CD4-positive, alpha-beta T cell treated with Interferon gamma for 1 hour (primary cell): ENCODE results near the gene IGF2.

Source experiments
- DNase-seq: peaks from one replicate; pipeline ENCODE4 v3.0.0-alpha.2; 2020

Gene IGF2

DNA sequence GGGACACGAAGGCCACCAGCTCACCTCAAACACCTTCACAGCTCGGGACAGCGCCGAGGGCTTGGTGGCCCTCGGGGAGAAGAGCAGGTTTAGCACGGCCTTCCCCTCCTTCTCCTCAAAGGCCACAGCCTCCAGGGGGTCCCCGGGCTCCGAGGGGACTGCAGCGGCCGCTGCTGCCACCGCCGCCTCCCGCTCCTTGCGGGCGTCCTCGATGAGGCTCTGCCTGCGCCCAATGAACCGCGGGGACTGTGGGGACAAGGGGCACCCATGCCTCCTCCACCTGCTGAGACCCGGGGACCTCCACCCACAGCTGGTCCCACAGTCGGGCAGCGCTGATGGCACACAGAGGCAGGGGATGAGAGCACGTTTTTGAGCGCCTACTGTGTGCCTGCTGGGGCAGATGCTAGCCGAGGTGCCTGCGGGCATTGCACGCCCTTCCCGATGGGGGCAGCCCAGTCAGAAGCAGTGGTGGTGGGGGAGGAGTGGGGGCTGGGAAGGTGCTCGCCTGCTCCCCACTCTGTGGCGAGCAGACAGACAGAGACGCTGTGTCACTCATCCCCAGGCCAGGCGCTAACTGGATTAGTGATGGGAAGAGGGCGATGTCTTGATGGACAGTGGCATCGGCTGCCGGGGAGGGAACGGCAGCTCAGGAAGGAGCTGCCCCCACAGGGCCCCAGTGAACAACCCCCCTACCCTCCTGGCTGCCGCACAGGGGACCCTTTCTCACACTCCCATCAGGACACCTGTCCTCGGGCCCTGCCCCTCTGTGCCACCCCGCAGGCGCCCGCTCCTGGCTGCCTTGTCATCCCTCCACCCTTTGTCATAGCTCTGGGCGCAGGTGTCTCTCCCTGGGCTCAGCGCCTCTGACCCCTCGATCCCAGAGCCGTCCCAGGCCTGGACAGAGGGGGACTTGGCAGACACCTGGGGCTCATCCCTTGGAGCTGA, 30.7 kb upstream of the IGF2 start:
- DNase-seq: no peak

- no peak for DNase-seq
These were observed 29.8 kb upstream of the IGF2 start for GRCh38 chr11:2169005-2169378.

DNA sequence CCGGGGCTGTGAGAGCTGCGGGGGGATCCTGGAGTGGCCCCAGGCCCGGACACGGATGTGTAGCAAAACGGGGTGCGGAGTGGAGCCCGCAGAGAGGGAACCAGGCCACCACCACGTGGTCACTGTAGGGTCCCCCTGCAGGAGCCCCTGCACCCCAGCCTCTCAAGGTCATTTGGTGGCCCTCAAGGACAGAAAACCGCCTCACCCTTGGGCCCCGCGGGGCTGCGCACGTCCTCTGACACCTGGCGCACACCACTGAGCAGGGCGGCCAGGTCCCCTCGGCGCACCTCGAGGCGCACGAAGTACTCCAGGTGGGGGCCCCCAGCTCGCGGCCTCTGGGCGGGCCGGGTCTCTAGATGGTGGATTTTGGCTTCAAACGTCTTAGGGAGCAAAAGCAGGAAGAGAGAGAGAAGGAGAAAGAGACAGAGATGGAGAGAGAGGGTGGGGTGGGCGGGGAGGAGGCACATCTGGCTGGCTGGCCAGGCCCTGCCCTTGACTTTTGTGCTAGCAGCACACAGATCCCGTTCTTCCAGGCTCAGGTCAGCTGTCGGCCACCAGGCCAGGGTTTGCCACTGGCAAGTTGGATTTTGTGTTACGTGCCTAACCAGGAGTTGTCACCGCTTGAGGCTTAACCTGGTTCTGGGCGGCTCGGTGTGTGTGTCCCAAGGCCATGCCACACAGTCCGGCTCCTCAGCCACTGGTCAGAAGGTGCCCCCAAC, 29.3 kb upstream of the IGF2 start:
- no peak for DNase-seq

GRCh38 chr11:2167141-2168045, 28.2 kb upstream of the IGF2 start:
- no peak for DNase-seq

DNA sequence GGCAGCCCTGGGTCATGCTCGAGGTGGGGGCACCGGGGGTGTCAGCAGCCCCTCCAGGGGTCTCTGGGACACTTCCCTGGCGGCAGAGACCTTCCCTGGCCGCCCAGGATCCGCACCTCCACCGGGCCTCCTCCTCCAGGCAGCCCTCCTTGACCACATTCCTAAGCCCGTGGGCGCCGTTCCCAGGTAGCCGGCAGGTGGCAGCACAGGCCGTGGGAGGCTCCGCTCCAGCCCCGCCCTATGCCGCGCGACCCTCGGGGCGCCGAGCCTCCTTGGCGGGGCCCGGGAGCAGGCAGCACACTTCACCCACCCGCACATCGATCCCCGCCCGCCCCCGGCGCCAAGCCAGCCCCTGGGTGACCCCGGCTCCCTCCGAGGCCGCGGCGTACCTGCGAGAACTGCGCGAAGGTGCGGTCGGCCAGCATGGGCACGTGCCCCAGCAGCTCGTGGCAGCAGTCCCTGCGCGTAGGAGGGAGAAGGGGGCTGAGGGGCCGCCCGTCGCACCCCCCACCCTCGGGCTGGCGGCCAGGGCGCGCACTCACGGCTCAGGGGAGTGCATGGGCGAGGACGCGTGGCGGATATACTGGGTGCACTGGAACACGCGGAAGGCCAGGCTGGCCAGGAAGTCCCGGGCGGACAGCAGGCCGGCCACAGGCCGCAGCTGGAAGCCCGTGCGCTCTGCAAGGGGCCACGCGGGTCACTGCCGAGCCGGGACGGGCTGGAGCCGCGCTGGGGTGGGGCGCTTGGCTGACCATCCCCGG, 27.1 kb upstream of the IGF2 start:
- peak; percentile 14 for DNase-seq

- DNase-seq: no peak
These were observed 26.4 kb upstream of the IGF2 start for GRCh38 chr11:2165571-2165970.

GRCh38 chr11:2164861-2165555, 25.8 kb upstream of the IGF2 start:
- no peak for DNase-seq

- no peak for DNase-seq
These were observed 24.9 kb upstream of the IGF2 start for GRCh38 chr11:2164081-2164480.

DNA sequence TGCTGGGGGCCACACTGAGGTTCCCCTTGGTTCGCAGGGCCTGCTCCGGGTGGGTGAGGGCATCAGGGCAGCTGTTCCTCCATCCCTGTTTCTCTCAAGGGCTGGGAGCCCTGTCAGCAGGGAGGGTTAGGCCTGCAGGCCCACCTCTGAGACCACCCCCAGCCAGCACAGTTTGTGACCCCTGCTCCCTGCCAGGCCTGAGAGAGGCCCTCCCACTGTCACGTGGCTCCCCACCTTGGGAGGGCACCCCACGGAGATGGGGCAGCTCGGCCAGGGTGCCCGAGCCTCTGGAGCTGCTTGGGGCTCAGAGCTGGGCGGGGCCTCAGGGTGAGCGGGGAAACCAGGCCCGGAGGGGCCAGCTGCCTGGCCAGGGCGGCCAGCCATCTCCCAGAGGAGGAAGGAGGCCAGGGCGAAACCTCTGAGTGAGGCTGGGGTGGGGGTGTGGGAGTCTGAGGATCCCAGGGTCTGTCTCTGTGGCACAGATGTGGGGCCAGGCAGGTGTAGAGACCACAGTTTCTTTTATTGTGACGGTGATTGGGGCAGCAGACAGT, 24.3 kb upstream of the IGF2 start:
- no peak for DNase-seq

DNA sequence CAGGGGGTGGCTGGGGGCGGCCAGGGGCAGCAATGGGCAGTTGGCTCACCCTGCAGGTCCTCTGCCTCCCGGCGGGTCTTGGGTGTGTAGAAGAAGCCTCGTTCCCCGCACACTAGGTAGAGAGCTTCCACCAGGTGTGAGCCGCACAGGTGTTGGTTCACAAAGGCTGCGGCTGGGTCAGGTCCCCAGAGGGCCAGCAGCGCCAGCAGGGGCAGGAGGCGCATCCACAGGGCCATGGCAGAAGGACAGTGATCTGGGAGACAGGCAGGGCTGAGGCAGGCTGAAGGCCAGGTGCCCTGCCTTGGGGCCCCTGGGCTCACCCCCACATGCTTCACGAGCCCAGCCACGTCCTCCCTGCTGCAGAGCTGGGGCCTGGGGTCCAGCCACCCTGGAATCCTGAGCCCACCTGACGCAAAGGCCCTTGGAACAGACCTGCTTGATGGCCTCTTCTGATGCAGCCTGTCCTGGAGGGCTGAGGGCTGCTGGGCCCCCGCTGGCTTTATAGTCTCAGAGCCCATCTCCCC, 21.6 kb upstream of the IGF2 start, which contains the start of gene INS:
TSS of gene INS (minus strand) at position 474 of the 524 bp plus-strand sequence. CDS start at position 236, 238 bp downstream.
- DNase-seq: no peak

DNA sequence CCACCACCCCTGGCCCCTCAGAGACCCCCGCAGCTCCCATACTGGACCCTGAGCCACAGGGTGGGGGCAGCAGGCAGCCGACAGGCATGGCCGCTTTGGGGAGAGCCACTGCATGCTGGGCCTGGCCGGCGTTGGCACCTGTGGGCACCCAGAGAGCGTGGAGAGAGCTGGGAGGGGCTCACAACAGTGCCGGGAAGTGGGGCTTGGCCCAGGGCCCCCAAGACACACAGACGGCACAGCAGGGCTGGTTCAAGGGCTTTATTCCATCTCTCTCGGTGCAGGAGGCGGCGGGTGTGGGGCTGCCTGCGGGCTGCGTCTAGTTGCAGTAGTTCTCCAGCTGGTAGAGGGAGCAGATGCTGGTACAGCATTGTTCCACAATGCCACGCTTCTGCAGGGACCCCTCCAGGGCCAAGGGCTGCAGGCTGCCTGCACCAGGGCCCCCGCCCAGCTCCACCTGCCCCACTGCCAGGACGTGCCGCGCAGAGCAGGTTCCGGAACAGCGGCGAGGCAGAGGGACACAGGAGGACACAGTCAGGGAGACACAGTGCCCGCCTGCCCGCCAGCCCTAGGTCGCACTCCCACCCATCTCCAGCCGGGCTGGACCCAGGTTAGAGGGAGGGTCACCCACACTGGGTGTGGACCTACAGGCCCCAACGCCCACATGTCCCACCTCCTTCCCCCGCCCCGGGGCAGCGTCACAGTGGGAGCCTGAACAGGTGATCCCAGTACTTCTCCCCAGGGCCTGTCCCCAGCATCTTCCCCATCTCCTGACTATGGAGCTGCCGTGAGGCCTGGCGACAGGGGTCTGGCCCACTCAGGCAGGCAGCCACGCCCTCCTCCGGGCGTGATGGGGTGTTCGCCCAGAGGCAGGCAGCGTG, 20.6 kb upstream of the IGF2 start:
- DNase-seq: no peak

DNA sequence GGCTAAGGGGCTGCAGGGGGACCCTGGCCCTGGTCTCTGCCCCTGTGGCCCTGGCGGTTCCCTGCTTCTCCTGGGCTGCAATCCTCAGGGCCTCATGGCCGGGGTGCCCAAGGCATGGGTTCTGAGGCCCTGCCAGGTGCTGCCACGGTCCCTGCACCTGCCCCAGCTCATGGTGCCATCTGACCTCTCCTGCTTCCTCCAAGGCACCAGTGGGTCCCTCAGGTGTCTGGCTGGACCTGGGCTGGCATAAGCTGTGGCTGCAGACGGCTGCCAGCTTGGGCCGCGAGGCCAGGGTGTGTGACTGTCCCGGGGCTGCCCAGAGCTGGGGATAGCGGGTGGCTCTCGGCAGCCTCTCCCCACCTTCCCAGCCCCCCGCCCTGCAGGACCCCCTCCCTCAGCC, 19.8 kb upstream of the IGF2 start:
- no peak for DNase-seq

DNA sequence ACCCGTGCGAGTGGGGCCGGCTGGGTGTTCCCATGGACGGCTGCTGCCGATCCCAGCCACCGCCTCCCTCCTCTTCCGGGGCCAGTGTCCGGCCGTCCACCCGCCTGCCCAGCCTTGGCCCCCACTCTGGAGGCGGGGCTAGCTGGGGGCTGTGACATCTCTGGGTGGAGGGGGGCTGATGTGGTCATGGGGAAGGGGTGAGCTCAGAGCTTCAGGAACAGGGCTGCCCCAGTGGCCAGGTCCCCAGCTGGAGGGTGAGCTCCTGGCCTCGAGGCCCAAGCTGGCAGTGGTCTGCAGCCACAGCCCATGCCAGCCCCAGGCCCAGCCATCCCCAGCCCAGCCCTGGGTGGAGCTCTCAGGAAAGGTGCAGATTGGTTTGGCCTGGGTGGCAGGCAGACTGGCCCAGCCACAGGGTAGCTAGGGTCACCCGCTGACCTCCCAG, 19.1 kb upstream of the IGF2 start:
- no peak for DNase-seq

GRCh38 chr11:2157294-2158040, 18.3 kb upstream of the IGF2 start:
- DNase-seq: no peak

- peak; percentile 33 for DNase-seq
These were observed 17.4 kb upstream of the IGF2 start for GRCh38 chr11:2156416-2157182.

DNA sequence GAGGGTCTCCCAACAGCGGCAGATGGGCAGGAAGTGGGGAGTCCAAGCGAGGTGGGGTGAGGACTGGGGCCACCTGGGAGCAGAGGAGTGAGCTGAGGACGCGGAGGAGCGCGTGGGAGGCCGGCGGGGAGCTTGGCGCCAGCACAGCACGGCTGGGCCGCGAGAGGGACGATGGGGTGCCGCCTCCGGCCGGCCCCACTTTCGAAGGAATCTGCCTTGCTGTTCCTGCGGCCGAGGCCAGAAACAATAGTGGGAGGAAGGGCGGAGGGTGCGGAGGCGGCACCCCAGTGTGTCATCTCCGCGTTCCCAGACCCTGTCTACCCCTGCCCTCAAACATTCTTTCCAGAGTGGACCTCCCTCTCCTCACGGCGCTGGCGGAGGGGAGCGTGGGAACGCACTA, 16.3 kb upstream of the IGF2 start:
- DNase-seq: no peak

DNA sequence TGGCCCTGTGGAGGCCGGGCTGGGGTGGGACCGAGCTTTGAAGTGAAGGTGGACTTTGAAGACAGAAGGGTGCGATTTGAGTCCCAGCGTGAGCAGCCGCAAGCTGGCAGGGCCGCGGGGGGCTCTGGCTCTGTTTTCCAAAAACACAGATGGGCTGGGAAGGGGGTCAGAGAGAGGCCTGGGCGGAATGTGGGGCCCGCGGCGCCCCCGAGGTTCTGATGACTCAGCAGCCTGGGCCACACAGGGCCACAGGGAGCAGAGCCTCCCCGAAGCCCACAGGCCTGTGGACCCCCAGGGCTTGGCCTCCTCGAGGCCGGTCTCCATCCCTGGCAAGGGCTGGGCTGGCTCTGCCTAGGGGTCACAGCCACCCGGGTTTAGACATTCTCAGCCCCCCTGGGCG, 15.7 kb upstream of the IGF2 start:
- DNase-seq: no peak

GRCh38 chr11:2154195-2154585, 15.0 kb upstream of the IGF2 start:
- DNase-seq: no peak
